H1 (cell line): Measurements from ENCODE around the gene IRF8. TPM values are rescaled to one million over a fixed set of nuclear protein-coding genes. Genes with fewer than 3 reads are reported as not detected.

Source experiments
- CTCF ChIA-PET: fragments of 300-600 bp; sonication (Branson Sonifier 250); formaldehyde crosslinking; loops from one replicate; lab custom pipeline; 2021; ENCODE audit not compliant: partially characterized antibody; lab: Charles Lee
- POLR2A ChIA-PET: fragments of 300-600 bp; sonication (Branson Sonifier 250); formaldehyde crosslinking; loops from one replicate; lab custom pipeline; 2021; ENCODE audit warnings: inconsistent platforms; ENCODE audit not compliant: partially characterized antibody; lab: Charles Lee
- DNase-seq, 2 experiments: peaks; one replicate each; pipeline versions ENCODE4 v3.0.0 to v3.0.0-alpha.2; 2010 to 2022; ENCODE audit warnings: low spot score in 2 of 2, low read depth in 1 of 2, mixed read lengths in 1 of 2
- FAIRE-seq: peaks from 2 replicates; lab custom pipeline; 2011; peaks lifted over from hg19 to GRCh38; lab: Jason Lieb, UNC
- H2AFZ ChIP-seq: 2 replicates; pipeline ENCODE4 v1.8.1; 2012; ENCODE audit warnings: low read length, inconsistent platforms
- H2AK5ac ChIP-seq: 2 replicates; pipeline ENCODE4 v1.6.1; 2013; ENCODE audit warnings: low read depth, low read length
- H2BK120ac ChIP-seq: replicated peaks from 2 replicates; pipeline ENCODE3; 2013; ENCODE audit warnings: low read depth, low read length, inconsistent platforms
- H2BK12ac ChIP-seq: 2 replicates; pipeline ENCODE4 v1.6.1; 2013; ENCODE audit warnings: low read depth, low read length
- H2BK15ac ChIP-seq: 2 replicates; pipeline ENCODE4 v1.6.1; 2013; ENCODE audit warnings: low read length
- H2BK20ac ChIP-seq: 2 replicates; pipeline ENCODE4 v1.6.1; 2013; ENCODE audit warnings: low read length
- H2BK5ac ChIP-seq: 2 replicates; pipeline ENCODE4 v1.6.1; 2013; ENCODE audit warnings: low read depth, low read length
- H3K14ac ChIP-seq: 2 replicates; pipeline ENCODE4 v1.6.1; 2013; ENCODE audit warnings: inconsistent platforms; ENCODE audit not compliant: insufficient read length
- H3K18ac ChIP-seq: 2 replicates; pipeline ENCODE4 v1.6.1; 2013; ENCODE audit warnings: low read length; ENCODE audit errors: extremely low read depth
- H3K23ac ChIP-seq: 2 replicates; pipeline ENCODE4 v1.6.1; 2013; ENCODE audit warnings: inconsistent platforms; ENCODE audit not compliant: insufficient read length
- H3K23me2 ChIP-seq: 2 replicates; pipeline ENCODE4 v1.6.1; 2013; ENCODE audit warnings: low read depth, low read length
- H3K27ac ChIP-seq: 2 replicates; pipeline ENCODE4 v1.6.1; 2011; ENCODE audit warnings: low read depth, low read length, inconsistent platforms
- H3K27me3 ChIP-seq, 4 experiments: replicated peaks in 1 of 4; 1 replicate in 1 of 4; 2 replicates in 3 of 4; pipeline versions ENCODE4 v1.6.1 to v1.8.1; 2011 to 2013; ENCODE audit warnings: low read length in 3 of 4, mild to moderate bottlenecking in 3 of 4, inconsistent platforms in 2 of 4, mixed read lengths in 2 of 4, moderate library complexity in 1 of 4; ENCODE audit not compliant: control insufficient read depth in 3 of 4, insufficient read depth in 3 of 4; ENCODE audit errors: extremely low read depth in 1 of 4
- H3K36me3 ChIP-seq, 4 experiments: 2 replicates each; pipeline versions ENCODE4 v1.6.1 to v1.8.1; 2011 to 2013; ENCODE audit warnings: mild to moderate bottlenecking in 4 of 4, low read length in 3 of 4, moderate library complexity in 2 of 4, control low read depth in 1 of 4, inconsistent platforms in 1 of 4; ENCODE audit not compliant: insufficient read depth in 4 of 4, control insufficient read depth in 2 of 4
- H3K4ac ChIP-seq: replicated peaks from 2 replicates; pipeline ENCODE3; 2013; ENCODE audit warnings: low read length, low read depth, mixed read lengths, inconsistent platforms; ENCODE audit not compliant: insufficient read length
- H3K4me1 ChIP-seq, 4 experiments: replicated peaks in 1 of 4; 1 replicate in 1 of 4; 2 replicates in 3 of 4; pipeline versions ENCODE4 v1.6.1 to v1.8.1; 2011 to 2013; ENCODE audit warnings: low read length in 3 of 4, inconsistent platforms in 2 of 4, mixed read lengths in 1 of 4; ENCODE audit not compliant: insufficient read depth in 4 of 4, control insufficient read depth in 3 of 4
- H3K4me2 ChIP-seq, 2 experiments: 2 replicates each; pipeline versions ENCODE4 v1.6.1 to v1.8.1; 2011 to 2013; ENCODE audit warnings: low read depth in 2 of 2, low read length in 2 of 2, control low read depth in 1 of 2, inconsistent platforms in 1 of 2, mild to moderate bottlenecking in 1 of 2; ENCODE audit not compliant: insufficient read depth in 1 of 2
- H3K4me3 ChIP-seq, 4 experiments: fragments of 200-600, 300-600 bp in 1 of 4; sonication (generic), shearing (Covaris generic), sonication (Bioruptor Twin) in 1 of 4; 2 replicates each; pipeline versions ENCODE4 v1.5.1 to v1.8.1; 2011 to 2016; ENCODE audit warnings: low read length in 4 of 4, low read depth in 3 of 4, control low read depth in 2 of 4, inconsistent platforms in 2 of 4, mild to moderate bottlenecking in 2 of 4, mixed read lengths in 1 of 4, moderate library complexity in 1 of 4; ENCODE audit not compliant: insufficient read depth in 2 of 4; ENCODE audit errors: extremely low read depth in 1 of 4
- H3K56ac ChIP-seq: replicated peaks from 2 replicates; pipeline ENCODE3; 2013; ENCODE audit warnings: low read depth, mild to moderate bottlenecking, mixed read lengths, low read length, inconsistent platforms; ENCODE audit not compliant: insufficient read length
- H3K79me1 ChIP-seq: 2 replicates; pipeline ENCODE4 v1.6.1; 2013; ENCODE audit warnings: low read depth, low read length, control low read depth
- H3K79me2 ChIP-seq, 2 experiments: 2 replicates each; pipeline versions ENCODE4 v1.6.1 to v1.8.1; 2012 to 2013; ENCODE audit warnings: low read length in 2 of 2, mild to moderate bottlenecking in 2 of 2, inconsistent platforms in 1 of 2; ENCODE audit not compliant: insufficient read depth in 2 of 2, control insufficient read depth in 1 of 2
- H3K9ac ChIP-seq, 4 experiments: replicated peaks in 1 of 4; 1 replicate in 1 of 4; 2 replicates in 3 of 4; pipeline versions ENCODE4 v1.6.1 to v1.8.1; 2011 to 2013; ENCODE audit warnings: low read depth in 3 of 4, low read length in 3 of 4, control low read depth in 2 of 4, mild to moderate bottlenecking in 2 of 4, moderate library complexity in 2 of 4, inconsistent platforms in 1 of 4; ENCODE audit errors: extremely low read depth in 1 of 4
- H3K9me3 ChIP-seq, 2 experiments: 2 replicates each; pipeline versions ENCODE4 v1.6.1 to v1.8.1; 2012 to 2013; ENCODE audit warnings: mild to moderate bottlenecking in 2 of 2, moderate library complexity in 2 of 2, control low read depth in 1 of 2, inconsistent platforms in 1 of 2, low read depth in 1 of 2, low read length in 1 of 2, mixed read lengths in 1 of 2; ENCODE audit not compliant: insufficient read depth in 2 of 2
- H4K20me1 ChIP-seq, 2 experiments: replicated peaks in 1 of 2; 2 replicates each; pipeline versions ENCODE3 to v1.8.1; 2011 to 2013; ENCODE audit warnings: inconsistent platforms in 2 of 2, low read length in 2 of 2, mild to moderate bottlenecking in 1 of 2; ENCODE audit not compliant: insufficient read depth in 2 of 2, control insufficient read depth in 1 of 2
- H4K5ac ChIP-seq: 2 replicates; pipeline ENCODE4 v1.6.1; 2013; ENCODE audit warnings: low read length, low read depth, mixed read lengths, inconsistent platforms; ENCODE audit not compliant: insufficient read length
- H4K8ac ChIP-seq: 2 replicates; pipeline ENCODE4 v1.8.0; 2013; ENCODE audit warnings: mild to moderate bottlenecking, moderate library complexity, low read length, inconsistent platforms; ENCODE audit not compliant: insufficient read depth; ENCODE audit errors: extremely low read depth
- H4K91ac ChIP-seq: replicated peaks from 2 replicates; pipeline ENCODE3; 2013; ENCODE audit warnings: low read length, mixed read lengths, inconsistent platforms; ENCODE audit not compliant: insufficient read length
- CHD1 ChIP-seq: IDR thresholded peaks from 2 replicates; pipeline ENCODE4 v1.6.1; 2012; ENCODE audit warnings: low read depth, low read length, improper control_type of control experiment
- KDM4A ChIP-seq: IDR thresholded peaks from one replicate; pipeline ENCODE4 v1.7.1; 2012; ENCODE audit warnings: low read depth, mild to moderate bottlenecking, moderate library complexity, low read length, inconsistent platforms; ENCODE audit not compliant: severe bottlenecking
- SIN3A ChIP-seq, 2 experiments: IDR thresholded peaks in 1 of 2; conservative IDR thresholded peaks in 1 of 2; 2 replicates each; pipeline ENCODE4 v1.6.1; 2011 to 2012; ENCODE audit warnings: low read length in 2 of 2, improper control_type of control experiment in 1 of 2, low read depth in 1 of 2, mild to moderate bottlenecking in 1 of 2
- TAF1 ChIP-seq: IDR thresholded peaks from 2 replicates; pipeline ENCODE4 v1.6.1; 2011; ENCODE audit warnings: mild to moderate bottlenecking, low read depth, low read length
- TCF12 ChIP-seq: IDR thresholded peaks from 2 replicates; pipeline ENCODE4 v1.6.1; 2011; ENCODE audit warnings: low read depth, mild to moderate bottlenecking, low read length
- WGBS, 2 experiments: shearing (Covaris generic) in 1 of 2; methylation state at CpG; one replicate each; pipeline versions ENCODE4 v1.1.6 to v1.1.7; 2013 to 2015; ENCODE audit warnings: low lambda C conversion rate in 2 of 2, mixed read lengths in 2 of 2, inconsistent platforms in 1 of 2, low coverage in 1 of 2, missing lambda C conversion rate in 1 of 2; ENCODE audit not compliant: insufficient replicate concordance in 2 of 2, insufficient coverage in 1 of 2, insufficient read length in 1 of 2; ENCODE audit errors: extremely low coverage in 1 of 2, missing lambda C conversion rate in 1 of 2; 5-methylcytosine and 5-hydroxymethylcytosine counted together
- polyA plus RNA-seq, 7 experiments: library from polyadenylated mRNA; depleted of rRNA in 3 of 7; stranded (reverse) in 5 of 7; unstranded in 2 of 7; fragments of >200 nt in 5 of 7; fragments of 200-250 nt in 2 of 7; gene quantifications; 1 replicate in 5 of 7; 2 replicates in 1 of 7; 4 replicates in 1 of 7; pipeline versions ENCODE4 v1.2.1 to v1.2.3, GENCODE V29; 2011 to 2013; ENCODE audit warnings: missing spikeins in 2 of 7, mixed read lengths in 2 of 7
- total RNA-seq: library from RNA; stranded (reverse); fragmentation: NEBNext Ultra II Directional; extraction: Animal tissue kit (Norgen Biotek cat#: 25700); gene quantifications from 2 replicates; pipeline ENCODE4 v1.2.1, GENCODE V29; 2021

Gene IRF8
- total and polyA plus RNA-seq, 2 of the 8 experiments (the other 6 are each of a cell fraction or from before 2014, with no cell fraction given) = 0.35 to 2.0 TPM

DNA sequence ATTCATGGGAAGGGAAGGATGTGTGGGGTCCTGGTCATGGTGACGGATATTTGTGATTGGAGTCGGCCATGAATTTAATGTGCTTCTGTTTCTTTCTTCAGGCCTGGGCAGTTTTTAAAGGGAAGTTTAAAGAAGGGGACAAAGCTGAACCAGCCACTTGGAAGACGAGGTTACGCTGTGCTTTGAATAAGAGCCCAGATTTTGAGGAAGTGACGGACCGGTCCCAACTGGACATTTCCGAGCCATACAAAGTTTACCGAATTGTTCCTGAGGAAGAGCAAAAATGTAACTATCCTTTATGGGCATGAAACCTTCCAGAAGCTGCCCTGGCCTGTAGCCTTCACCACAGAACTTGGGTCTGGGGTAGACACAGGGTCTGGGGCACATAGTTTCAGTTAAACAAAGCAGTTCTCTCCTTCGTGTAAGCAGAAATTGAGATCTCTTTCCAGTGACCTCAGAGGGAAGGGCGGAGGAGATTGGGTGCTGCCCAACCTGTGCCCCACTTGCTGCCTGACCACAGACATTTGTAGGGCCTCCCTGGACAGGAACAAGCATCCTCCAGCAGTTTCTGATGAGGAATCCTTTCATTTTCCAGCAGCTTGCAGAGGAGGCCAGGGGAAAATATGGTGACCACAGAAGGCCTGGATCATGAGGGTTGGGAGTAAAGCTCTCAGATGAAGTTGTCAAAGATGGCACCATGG lies 10.1 kb downstream of the IRF8 start:
- FAIRE-seq (no peak), DNase-seq (no peak)
- Histone ChIP-seq H4K8ac (no peak overlapping the region), H2AK5ac (no peak overlapping the region), H4K91ac (no peak overlapping the region), H3K79me1 (no peaks in the 10 kb centered on the region), H3K27ac (no peak overlapping the region), H3K14ac (no peak overlapping the region), H3K27me3 (peaks cover 0 to 8% (median 3%) of the 10 kb centered on the region in 4 experiments; a peak in 3 of 7 replicates), H3K4me3 (no peak overlapping the region), H3K9me3 (no peaks in the 10 kb centered on the region; a peak in 1 of 4 replicates), H4K20me1 (no peaks in the 10 kb centered on the region), H3K4me1 (peaks cover 0 to 5% (median 1%) of the 10 kb centered on the region in 4 experiments; a peak in 2 of 7 replicates), H2BK12ac (no peak overlapping the region), H3K23ac (no peak overlapping the region), H3K36me3 (no peaks in the 10 kb centered on the region), H3K23me2 (no peaks in the 10 kb centered on the region), H3K18ac (no peak overlapping the region), H3K4ac (no peak overlapping the region), H2BK15ac (no peak overlapping the region), H3K79me2 (no peaks in the 10 kb centered on the region), H2AFZ (no peak overlapping the region), H2BK5ac (no peak overlapping the region), H3K56ac (no peak overlapping the region), H2BK20ac (no peak overlapping the region), H4K5ac (no peak overlapping the region), H3K4me2 (no peak overlapping the region), H3K9ac (no peak overlapping the region), H2BK120ac (no peak overlapping the region)
- 88% methylated on average over 10 of the region's 10 CpGs; no CpG with 5 or more reads in 1 of the 2 experiments for WGBS, 2 experiments
- POLR2A ChIA-PET = interaction anchor here (1.6 kb wide), 1 partner anchor 10 kb away, joined by 4 read pairs; the partner anchor contains the start of gene IRF8
- TF ChIP-seq TAF1 (no peak), KDM4A (no peak), CHD1 (no peak), TCF12 (no peak), SIN3A (conservative IDR thresholded peaks at IDR 0.05 in 1 of 2, IDR thresholded peaks at IDR 0.05 in 1 of 2; ENCODE audit: low read depth in 1 of 2, low read length in 2 of 2) (no peak)
- CTCF ChIA-PET = interaction anchor here (0.6 to 1.8 kb wide), 4 partner anchors 10 to 620 kb away, joined by 3 to 5 read pairs (median 4); partner anchors contain the start of gene IRF8
